ENCODE results near the gene GNAQ.
"Not testable (repeated sequence)": the region's sequence is repeated elsewhere in the genome, so short reads cannot be mapped to it uniquely, and the experiment has no call there.

The GNAQ gene

GRCh38 chr9:77735494-77735893 lies 296.1 kb downstream of the GNAQ start:
- DNase-seq (ENCODE audit: low read depth in 2 of 2): no peak

DNA sequence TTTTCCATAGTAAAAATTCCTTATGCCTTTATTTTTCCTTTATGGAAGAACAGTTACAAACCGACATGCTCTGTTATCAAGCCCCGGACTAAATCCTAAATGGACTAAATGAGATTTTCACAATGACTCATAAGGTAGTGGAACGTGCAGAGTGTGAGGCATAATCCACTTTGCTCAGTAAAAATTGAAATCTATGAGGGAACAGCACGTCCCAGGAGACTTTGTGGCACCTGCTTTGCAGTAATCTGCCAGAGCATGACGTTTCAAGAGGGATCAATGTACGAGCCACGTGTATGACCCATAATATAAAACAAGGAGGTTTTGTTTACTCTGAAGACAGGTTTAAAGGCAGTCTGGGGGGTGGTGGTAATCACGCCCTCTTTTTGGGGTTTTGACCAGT lies 299.7 kb downstream of the GNAQ start:
- no peak for DNase-seq (ENCODE audit: low read depth in 2 of 2)

- DNase-seq (ENCODE audit: low read depth in 2 of 2): no peak
Measured at GRCh38 chr9:77731008-77731698, 300.5 kb downstream of the GNAQ start.

DNA sequence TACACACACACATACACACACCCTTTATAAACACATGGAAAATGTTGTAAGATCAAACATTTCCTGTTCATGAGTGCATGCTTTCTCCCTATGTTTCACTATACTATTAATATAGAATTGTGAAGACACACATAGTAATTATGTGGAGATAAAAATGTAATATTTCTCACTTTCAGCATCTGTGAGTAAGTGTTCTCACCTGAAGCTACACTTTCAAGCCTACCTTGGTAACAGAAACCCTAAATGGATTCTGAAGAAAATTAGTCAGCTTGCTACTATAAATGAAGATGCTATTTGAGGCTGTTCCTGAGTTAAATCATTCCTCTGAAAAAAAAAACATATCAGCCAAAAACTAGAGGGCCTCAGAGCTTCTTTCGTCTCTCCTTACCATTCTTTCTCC lies 302.4 kb downstream of the GNAQ start:
- DNase-seq (ENCODE audit: low read depth in 2 of 2): no peak

DNA sequence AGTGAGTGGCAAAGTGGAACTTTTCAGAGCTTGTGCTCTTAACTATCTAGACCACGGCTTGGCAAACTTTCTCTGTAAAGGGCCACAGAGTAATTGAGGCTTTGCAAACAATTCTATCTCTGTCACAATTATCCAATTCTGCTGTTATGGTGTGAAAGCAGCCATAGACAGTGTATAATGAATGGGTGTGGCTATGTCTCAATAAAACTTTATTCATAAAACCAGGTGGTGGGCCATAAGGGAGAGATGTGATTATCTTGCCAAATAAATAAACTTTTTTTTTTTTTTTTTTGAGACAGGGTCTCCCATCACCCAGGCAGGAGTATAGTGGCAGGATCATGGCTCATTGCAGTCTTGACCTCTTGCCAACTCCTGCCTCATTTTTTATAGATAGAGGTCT lies 304.8 kb downstream of the GNAQ start:
- DNase-seq (ENCODE audit: low read depth in 2 of 2): no peak

GRCh38 chr9:77726289-77726688 lies 305.3 kb downstream of the GNAQ start:
- DNase-seq (ENCODE audit: low read depth in 2 of 2): no peak

DNA sequence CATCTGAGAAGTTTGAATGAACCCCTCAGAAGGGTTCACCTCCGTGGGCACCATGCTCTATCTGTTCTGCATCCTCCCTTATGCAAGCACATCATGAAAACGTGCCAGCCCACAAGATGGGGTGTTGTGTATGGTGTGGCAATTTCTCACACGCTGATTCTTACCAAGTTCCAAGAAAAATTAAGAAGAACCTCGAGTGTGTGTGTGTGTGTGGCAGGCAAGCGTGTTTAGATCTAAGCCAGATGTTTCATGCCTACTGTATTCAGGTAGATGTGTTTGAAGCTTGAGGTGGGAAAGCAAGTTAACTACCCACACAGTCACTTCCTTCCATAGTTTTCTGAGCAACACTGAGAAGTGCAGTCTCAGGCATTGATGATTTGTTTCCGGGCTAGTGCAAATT lies 305.8 kb downstream of the GNAQ start:
- DNase-seq (ENCODE audit: low read depth in 2 of 2): no peak

- DNase-seq (ENCODE audit: low read depth in 2 of 2): no peak
Measured at GRCh38 chr9:77725046-77725694, 306.4 kb downstream of the GNAQ start.

DNA sequence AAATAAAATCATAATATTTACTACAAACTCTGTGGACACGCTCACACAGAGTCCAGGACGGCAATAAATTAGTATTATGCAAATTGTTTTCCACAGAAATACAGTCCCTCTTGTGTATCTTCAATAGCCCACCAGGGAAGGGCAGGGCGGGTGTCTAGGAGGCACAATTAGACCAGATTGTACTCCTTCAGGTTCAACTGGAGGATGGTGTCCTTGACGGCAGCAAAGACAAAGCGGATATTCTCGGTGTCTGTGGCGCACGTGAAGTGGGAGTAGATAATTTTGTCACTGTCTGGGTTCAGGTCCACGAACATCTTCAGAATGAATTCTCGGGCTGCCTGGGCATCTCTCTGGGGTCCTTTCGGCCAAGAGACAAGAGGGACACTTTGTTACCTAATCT lies 310.5 kb downstream of the GNAQ start:
- DNase-seq (ENCODE audit: low read depth in 2 of 2): not testable (repeated sequence)

- no peak for DNase-seq (ENCODE audit: low read depth in 2 of 2)
Measured at GRCh38 chr9:77719321-77719720, 312.3 kb downstream of the GNAQ start.

GRCh38 chr9:77718298-77718640 lies 313.3 kb downstream of the GNAQ start:
- not testable (repeated sequence) for DNase-seq (ENCODE audit: low read depth in 2 of 2)

GRCh38 chr9:77717608-77718297 lies 313.9 kb downstream of the GNAQ start:
- DNase-seq (ENCODE audit: low read depth in 2 of 2): not testable (repeated sequence)

DNA sequence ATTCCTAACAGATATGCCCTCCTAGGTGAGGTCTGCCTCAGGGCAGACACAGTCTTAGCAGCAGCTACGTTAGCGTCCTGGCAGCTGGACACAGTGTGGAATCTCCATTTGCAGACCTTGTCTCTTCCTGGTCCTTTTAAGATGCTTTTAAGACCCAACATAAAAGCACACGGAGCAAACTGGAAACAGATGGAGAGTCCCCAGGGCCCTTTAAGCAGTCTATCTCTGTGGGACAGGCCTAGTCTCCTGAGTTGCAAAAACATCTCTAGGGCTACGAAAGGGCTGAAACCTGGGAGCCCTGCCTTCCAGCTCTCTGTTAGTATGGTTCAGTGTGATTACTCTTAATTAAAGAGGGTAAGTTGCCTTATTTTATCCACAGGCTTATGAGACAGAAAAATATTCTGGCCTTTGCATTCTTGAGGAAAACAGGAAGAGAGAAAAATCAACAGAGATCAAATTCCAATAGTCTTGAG lies 317.5 kb downstream of the GNAQ start:
- DNase-seq (ENCODE audit: low read depth in 2 of 2): no peak

- DNase-seq (ENCODE audit: low read depth in 2 of 2): no peak
Measured at GRCh38 chr9:77712533-77713130, 319.0 kb downstream of the GNAQ start.

GRCh38 chr9:77710965-77711648 lies 320.5 kb downstream of the GNAQ start:
- DNase-seq (ENCODE audit: low read depth in 2 of 2): no peak

GRCh38 chr9:77710316-77710715 lies 321.3 kb downstream of the GNAQ start:
- no peak for DNase-seq (ENCODE audit: low read depth in 2 of 2)

DNA sequence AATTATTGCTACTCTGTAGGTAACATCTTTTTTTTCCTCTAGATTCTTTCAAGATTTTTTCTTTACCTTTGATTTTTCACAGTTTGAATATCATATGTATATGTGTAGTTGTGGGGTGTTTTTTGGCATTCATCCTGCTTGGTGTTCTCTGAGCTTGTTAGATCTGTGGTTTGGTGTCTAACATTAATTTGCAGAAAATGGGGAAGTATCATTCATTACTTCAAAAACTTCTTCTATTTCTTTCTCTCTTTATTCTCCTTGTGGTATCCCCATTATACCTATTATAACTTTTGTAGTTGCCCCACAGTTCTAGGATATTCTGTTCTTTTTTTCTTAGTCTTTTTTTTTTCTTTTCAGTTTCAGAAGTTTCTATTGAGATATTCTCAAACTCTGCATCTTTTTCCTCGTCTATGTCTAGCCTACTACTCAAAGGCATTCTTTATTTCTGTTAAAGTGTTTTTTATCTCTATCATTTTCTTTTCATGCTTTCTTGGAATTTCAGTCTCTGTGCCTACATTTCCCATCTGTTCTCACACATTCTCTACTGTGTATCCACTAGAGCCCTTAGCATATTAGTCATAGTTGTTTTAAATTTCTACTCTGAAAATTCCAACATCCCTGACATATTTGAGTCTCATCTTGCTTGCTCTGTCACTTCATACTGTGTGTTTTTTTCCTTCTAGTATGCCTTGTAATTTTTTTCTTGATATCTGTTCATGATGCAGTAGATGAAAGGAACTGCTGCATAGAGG lies 323.4 kb downstream of the GNAQ start:
- DNase-seq (ENCODE audit: low read depth in 2 of 2): no peak

GRCh38 chr9:77707383-77708063 lies 324.1 kb downstream of the GNAQ start:
- no peak for DNase-seq (ENCODE audit: low read depth in 2 of 2)

GRCh38 chr9:77705636-77706035 lies 326.0 kb downstream of the GNAQ start:
- DNase-seq (ENCODE audit: low read depth in 2 of 2): no peak

DNA sequence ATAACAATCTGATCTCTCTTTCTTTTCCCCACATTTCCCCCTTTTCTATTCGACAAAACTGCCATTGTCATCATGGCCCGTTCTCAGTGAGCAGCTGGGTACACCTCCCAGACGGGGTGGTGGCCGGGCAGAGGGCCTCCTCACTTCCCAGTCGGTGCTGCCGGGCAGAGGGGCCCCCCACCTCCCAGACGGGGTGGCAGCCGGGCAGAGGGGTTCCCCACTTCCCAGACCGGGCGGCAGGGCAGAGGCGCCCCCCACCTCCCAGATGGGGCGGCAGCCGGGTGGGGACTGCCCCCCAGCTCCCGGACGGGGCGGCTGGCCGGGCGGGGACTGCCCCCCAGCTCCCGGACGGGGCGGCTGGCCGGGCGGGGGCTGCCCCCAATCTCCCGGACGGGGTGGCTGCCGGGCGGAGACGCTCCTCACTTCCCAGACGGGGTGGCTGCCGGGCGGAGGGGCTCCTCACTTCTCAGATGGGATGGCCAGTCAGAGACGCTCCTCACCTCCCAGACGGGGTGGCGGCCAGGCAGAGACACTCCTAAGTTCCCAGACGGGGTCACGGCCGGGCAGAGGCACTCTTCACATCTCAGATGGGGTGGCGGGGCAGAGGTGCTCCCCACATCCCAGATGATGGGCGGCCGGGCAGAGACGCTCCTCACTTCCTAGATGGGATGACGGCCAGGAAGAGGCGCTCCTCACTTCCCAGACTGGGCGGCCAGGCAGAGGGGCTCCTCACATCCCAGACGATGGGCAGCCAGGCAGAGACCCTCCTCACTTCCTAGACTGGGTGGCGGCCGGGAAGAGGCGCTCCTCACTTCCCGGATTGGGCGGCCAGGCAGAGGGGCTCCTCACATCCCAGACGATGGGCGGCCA lies 328.9 kb downstream of the GNAQ start:
- DNase-seq (ENCODE audit: low read depth in 2 of 2): not testable (repeated sequence)

Measured in stimulated activated CD8-positive, alpha-beta memory T cell treated with anti-CD3 and anti-CD28 coated beads, Interleukin-2, amount 100 ng/mL, for 1 hour (primary cell).